HCEC 1CT (cell line): Measurements from ENCODE around the gene TMEM97.
"Not testable (repeated sequence)": the region's sequence is repeated elsewhere in the genome, so short reads cannot be mapped to it uniquely, and the experiment has no call there.

Source experiments
- DNase-seq: peaks from one replicate; pipeline ENCODE4 v3.0.0-alpha.2; 2017

The TMEM97 gene

DNA sequence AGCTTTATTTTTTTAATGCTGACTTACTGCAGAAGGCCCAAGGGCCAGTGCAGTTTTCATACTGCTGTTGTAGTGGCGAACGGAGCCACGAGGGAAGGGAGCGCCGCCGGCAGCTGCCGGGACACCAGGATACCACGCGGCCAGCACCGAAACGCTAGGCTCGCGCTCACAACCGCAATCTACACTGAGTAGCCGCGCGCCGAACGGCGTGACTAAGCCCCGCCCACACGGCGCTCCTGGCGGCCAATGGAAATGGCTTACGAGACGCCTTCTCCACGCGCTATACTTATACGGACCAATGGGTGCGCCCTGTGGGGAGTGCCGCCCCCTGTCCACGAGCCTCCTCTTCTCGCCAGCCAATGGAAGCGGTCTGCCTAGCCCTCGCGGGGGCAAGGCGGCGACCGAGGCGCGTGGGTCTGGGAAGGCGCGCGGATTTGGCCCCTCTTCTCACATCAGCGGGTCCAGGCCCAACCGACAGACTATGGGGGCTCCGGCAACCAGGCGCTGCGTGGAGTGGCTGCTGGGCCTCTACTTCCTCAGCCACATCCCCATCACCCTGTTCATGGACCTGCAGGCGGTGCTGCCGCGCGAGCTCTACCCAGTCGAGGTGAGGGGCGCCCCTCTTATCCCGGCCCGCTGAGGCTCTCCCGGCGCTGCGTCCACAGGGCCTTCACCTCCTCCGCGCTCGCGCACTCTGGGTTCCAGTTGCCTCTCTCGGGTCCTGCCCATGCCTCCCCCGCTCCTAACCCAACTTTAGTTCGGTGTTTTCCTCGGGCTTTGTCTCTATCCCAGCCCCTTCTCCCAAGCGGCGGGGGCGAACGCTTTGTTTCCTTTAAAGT is at the start of gene TMEM97:
Gene TMEM97, plus strand, starts transcription at position 442 of the 839 bp plus-strand sequence. Its CDS starts 40 bp downstream, at position 482.
- peak; percentile 99 for DNase-seq

DNA sequence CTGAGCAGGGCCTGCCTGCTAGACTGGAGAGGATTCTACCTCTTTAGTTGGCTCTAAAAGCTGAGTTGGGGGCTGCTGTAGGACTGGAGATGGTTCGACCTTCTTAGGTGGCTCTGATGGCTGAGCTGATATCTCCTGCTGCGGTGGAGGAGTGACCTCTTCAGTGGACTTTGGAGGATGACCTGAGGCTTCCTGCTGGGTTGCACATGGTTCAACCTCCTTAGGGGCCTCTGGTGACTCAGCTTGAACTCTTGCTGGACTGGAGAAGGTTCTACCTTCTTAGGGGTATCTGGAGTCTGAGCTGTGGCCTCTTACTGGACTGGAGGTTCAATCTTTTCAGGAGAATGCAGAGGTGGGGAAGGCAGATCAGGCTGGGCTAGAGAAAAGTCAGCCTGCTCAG is 48.9 kb upstream of the TMEM97 start:
- no peak for DNase-seq

DNA sequence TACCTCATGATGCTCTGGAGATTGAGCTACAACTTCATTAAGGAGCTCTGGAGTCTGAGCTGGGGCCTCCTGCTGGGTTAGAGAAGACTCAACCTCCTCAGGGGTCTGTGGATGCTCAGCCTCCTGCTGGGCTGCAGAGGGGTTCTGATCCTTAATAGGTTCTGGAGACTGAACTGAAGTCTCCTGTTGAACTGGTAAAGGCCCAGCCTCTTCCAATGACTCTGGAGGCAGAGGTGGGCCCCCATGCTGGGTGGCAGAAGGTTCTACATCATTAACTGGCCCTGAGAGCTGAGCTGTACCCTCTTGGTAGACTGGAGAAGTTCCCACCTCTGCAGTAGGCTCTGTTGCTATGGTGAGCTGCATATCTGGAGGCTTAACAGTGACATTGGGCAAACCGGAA is 48.1 kb upstream of the TMEM97 start:
- no peak for DNase-seq

DNA sequence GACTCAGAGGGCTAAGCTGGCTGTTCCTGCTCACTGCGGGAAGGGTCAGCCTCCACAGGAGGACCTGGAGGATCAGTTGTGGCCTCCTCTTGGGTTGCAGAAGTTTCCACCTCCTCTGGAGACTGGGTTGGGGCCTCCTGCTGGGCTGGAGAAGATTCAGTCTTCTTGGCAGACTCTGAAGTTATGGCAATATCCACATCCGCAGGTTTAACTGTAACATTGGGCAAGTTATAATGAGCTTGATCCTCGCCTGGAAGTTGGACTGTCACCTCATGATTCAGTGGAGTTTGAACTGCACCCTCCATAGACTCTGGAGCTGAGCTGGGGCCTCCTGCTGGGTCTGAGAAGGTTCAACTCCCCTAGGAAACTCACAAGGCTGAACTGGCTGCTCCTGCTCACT is 47.6 kb upstream of the TMEM97 start:
- DNase-seq, result no peak

DNA sequence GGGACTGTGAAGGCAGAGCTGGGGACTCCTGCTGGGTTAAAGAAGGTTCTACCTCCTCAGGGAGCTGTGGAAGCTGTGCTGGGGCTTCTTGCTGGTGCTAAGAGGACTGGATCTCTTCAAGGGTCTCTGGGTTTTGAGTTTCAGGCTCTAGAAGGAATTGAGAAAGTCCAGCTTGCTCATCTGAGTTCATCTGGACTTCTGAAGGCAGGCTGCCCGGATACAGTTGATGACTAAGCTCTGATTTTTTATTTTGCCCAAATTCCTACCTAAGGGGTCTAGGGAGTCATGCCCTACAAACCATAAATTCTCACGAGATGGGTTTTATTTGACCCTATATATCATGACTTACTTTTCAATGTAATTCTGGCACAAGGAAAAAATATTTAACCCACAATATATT is 46.8 kb upstream of the TMEM97 start:
- DNase-seq, result peak; percentile 73

DNA sequence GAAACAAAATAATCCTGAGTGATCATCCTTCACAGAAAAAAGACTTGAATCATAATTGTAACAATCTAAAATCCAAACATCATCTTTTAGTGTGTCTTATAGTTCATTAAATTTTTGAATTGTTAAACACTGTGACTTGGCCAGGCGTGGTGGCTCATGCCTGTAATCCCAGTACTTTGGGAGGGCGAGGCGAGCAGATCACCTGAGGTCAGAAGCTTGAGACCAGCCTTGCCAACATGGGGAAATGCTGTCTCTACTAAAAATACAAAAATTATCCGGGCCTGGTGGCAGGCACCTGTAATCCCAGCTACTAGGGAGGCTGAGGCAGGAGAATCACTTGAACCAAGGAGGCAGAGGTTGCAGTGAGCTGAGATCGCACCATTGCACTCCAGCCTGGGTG is 45.7 kb upstream of the TMEM97 start:
- DNase-seq, result not testable (repeated sequence)

DNA sequence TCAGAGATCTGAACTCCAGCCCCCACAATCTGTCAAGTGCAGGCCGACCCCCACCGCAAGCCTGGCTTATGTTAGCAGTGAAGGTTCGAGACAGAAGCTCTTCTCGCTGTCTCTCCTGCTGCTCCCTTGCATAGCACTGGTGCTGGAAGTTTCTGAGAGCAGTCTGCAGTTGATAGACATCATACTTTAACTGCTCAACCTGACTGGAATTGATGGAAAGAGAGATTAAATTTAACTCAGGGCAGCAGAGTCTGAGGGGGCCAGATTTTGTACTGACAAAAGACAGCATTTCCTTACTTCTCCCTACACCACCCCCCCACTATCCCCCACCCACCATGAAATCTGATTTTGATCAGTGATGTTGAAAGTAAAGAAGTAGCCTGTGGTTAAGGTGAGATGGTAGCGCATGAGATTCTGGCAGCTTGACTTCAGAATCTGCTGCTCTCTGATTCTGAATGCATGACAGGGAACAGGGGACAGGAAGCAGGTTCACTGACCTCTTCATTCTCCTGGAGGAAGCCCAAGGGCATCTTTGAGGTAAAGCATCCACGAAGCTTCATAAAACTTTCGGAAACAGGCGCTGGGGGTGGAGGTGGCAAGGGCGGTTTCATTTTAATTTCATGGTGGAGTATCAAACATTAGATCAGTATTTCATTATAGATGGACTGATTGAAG is 44.3 kb upstream of the TMEM97 start:
- no peak for DNase-seq

DNA sequence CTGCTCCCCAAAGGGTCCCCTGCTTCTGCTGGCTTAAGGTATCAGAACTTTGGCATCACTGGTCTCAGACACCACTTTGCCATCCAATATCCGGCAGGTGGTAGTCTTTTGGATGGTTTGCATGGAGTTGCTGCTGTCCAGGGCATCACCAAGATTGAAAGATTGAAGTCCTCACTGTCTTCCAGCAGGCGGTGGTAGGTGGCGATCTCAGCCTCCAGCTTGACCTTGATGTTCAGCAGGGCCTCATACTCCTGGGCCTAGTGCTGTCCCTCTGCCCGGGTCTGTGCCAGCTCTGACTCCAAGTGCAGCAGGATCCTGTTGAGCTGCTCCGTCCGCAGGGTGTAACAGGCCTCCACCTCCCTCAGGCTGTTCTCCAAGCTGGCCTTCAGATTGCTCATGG is 43.0 kb upstream of the TMEM97 start:
- no peak for DNase-seq

DNA sequence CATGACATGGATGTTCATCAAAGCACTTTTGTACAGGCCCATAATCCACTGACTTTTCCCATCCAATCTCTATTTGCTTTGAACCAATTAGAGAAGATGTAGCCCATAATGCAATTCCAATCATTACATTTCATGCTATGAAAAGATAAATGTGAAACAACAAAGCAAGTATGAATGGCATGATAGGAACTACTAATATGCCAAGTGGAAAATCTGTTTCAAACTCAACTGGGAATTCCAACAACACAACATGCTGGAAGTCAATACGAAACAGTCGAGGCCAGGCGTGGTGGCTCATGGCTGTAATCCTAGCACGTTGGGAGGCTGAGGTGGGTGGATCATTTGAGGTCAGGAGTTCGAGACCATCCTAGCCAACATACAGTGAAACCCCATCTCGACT is 39.6 kb upstream of the TMEM97 start:
- DNase-seq, result peak; percentile 14

DNA sequence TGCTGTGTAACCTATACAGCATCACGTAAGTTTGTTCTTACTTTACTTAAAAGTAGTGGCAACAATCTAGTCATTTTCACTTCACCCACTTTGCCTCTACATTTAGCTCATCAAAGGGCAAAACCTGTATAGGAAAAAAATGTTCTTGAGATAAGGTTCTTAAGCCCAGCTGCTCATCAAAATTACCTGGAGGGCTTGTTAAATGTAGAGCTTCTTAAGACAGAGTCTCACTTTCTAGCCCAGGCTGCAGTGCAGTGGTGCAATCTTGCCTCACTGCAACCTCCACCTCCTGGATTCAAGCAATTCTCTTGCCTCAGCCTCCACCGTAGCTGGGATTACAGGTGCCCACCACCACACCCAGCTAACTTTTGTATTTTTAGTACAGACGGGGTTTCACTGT is 38.2 kb upstream of the TMEM97 start:
- DNase-seq, result no peak

DNA sequence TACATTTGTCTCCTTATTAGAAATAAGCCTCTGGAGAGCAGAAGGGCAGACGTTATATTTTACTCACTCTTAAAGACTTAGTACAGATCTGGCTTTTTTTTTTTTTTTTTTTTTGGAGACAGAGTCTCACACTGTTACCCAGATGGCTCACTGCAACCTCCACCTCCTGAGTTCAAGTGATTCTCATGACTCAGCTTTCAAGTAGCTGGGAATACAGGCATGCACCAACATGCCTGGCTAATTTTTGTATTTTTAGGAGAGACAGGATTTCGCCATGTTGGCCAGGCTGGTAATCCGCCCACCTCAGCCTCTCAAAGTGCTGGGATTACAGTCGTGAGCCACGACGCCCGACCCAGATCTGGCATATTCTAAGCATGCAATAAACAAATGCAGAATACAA is 36.4 kb upstream of the TMEM97 start:
- DNase-seq, result peak; percentile 87

DNA sequence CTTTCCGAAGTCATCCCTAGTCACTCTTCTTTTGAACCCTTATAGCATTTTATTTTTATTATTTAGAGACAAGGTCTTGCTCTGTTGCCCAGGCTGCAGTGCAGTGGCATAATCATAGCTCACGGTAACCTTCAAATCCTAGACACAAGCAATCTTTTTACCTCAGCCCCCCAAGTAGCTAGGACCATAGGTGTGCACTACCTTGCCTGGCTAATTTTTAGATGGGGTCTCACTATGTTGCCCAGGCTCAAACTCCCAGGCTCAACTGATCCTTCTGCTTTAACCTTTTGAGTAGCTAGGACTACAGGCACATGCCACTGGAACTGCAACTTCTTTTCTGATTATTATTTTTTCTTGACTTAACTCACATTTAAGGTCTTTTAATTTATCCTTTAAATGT is 33.0 kb upstream of the TMEM97 start:
- no peak for DNase-seq

DNA sequence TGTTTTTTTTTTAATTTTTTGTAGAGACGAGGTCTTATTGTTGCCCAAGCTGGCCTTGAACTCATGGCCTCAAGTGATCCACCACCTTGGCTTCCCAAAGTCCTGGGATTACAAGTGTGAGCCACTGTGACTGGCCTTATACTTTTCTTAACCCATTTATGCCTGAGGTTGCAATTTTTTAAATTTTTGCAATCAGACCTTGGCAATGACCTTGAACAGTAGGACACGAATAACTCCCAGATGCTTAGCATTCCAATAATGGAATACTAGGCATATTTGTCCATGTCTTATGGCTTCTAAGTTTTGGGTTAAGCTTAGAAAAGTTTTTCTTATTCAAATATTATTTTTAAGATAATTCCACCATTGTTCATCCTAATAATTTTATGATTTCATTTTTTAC is 28.3 kb upstream of the TMEM97 start:
- DNase-seq, result no peak

DNA sequence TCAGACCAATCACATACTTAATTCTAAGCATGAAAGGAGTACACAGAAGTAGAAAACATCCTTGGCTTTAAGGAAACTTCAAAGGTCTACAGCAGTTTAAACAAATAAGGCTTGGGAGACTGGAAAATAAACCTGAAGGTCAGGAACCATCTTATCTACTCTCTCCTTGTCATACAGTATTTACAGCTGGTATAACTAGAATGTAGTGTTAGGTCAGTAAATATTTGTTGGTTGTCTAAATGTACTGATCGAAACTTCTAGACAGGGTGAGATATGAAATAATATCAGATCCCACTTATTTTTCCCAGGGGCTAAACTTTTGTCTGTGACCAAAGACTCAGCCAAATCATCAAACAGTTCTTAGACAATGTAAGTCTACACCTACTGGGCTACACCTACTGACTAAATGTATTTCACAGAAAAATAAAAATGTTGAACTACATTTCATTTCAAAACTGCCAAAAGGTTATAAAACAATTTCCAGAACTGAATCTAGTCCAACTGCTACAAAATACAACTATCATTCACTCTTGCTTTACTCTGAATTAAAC is 27.1 kb upstream of the TMEM97 start:
- no peak for DNase-seq

DNA sequence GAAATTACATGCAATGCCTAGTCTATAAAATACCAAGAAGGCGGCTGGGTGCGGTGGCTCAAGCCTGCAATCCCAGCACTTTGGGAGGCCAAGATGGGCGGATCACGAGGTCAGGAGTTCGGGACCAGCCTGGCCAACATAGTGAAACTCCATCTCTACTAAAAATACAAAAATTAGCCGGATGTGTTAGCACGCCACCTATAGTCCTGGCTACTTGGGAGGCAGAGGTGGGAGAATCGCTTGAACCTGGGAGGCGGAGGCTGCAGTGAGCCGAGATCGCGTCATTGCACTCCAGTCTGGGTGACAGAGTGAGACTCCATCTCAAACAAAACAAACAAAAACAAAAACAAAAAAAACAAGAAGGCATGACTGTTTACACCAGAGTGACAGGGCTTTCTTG is 26.1 kb upstream of the TMEM97 start:
- DNase-seq, result not testable (repeated sequence)

DNA sequence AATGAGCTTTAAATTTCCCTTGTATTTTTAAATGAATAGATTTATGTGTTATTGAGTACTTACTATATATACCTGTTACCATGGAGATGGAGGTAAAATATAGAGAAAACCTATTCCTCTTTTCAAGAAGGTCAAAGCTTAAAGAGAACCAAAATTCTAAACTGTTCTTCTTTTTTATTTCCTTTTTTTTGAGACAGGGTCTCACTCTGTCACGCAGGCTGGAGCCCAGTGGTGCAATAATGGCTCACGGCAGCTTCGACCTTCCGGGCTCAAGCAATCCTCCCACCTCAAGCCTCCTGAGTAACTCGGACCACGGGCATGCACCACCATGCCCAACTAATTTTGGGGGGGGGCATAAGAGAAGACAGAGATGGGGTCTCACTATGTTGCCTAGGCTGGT is 25.0 kb upstream of the TMEM97 start:
- DNase-seq, result no peak

DNA sequence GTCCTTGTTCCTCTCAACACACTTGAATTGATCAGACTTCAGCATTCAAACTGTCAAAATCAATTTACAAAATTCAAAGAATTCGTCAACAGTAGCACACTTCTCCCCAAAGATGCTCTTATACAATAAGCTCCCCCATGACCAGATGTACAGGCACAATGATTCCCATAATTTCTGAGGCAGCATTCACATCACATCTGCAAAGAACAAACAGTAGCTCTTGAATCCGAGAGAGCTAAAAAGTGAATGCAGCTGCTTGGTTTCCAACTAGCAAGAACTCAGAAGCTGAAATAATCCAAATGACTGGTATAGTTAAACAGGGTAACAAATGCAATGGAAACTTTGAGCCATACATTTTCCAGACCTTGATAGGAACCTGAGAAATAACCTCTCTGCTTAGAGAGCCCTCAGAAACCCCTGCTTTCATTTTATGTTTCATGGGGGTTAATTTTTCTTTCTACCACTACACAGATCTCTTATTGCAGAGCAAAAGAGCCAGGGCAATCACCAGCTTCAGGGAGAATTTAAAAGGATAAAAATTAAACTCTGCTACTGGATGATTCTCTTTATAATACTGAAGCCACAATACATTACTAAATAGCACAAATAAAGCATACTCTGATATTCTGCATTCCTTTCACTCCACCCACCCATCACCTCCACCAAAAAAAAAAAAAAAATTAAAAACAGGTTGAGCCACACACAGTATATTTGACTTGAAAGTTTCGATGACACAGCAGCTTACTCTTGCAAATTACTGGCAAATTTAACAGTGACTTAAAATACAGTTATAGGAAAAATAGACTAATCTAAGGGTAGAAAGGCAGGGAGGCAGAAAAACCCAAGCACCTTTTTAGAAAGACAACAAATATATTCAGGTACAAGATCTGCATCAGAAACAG is 23.1 kb upstream of the TMEM97 start:
- no peak for DNase-seq

DNA sequence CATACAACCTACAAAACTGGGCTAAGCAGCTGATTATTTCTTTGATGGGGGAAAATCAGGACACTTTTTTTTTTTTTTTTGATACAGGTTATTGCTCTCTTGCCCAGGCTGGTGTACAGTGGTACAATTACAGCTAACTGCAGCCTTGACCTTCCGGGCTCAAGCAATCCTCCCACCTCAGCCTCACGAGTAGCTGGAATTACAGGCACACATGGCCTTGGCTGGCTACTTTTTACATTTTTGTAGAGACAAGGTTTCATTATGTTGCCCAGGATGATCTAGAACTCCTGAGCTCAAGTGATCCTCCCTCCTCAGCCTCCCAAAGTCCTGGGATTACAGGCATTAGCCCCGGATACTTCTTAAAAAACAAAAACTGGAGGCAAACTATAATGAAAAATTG is 20.6 kb upstream of the TMEM97 start:
- no peak for DNase-seq

DNA sequence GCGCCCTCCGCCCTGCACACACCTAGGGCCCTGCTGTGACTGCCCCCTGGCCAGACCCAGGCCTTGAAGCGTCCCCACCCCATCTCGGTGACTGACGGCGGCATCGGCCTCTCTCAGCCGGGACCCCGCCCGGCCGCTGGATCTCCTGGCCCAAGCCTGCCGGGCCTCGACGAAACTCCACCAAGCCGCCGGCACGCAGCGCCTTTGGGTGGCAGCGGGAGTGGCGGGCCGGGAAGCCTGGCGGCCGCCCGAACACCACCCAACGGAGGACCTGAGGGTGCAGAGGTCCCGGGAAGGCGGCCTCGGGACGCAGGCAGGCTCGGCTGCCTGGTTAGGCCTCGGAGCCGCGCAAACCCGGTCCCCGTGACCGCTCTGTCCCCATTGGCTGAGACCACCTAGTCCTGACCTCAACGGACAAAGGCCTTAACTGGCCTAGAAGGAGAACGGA is 12.0 kb upstream of the TMEM97 start:
- no peak for DNase-seq

DNA sequence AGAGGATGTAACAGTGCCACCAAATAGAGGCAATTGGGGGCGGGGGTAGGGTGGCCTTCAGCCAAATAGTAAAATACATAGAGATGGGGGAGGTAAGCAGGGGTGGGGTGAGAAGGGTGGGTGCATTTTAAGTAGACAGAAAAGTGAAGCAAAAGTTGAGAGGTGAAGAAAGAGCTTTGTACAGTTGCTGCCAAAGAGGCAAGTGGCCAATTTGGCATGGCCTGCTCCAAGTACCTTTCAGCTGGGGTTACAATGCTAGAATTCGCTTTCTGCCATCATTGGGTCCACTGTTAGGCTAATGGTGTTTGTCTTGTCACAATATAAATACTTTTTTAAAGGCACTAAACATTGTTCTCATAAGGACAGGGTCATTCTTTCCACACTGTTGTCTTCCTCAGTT is 5.2 kb upstream of the TMEM97 start:
- no peak for DNase-seq

DNA sequence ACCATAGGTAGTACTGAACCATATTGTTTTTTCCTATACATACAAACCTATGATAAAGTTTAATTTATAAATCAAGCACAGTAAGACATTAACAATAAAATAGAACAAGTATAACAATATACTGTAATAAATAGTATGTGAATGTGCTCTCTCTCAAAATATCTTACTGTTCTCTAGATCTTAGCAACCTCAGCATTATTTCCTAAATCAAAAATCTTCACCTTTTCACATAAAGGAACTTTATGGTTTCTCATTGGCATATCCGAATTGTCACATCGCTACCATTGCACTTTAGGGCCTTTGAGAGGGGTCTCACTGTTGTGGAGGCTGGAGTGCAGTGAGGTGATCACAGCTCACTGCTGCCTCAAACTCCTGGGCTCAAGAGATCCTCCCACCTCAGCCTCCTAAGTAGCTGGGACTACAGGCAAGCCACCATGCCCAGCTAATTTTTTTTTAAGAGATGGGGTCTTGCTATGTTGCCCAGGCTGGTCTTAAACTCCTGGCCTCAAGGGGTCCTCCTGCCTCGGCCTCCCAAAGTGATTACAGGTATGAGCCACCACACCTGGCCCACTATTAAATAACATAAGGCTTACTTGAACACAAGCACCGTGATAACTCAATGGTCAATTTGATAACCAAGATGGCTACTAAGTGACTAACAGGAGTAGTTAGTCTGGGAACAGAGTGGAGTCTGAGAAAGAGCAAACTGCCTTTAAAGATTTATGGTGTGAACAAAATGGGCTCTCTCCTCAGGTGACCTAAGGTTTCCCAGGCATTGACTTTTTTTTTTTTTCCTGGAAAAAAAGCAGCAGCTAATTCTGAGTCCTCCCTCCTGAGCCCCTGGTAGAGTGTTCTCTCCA is 2.9 kb upstream of the TMEM97 start:
- DNase-seq, result no peak
